ENCODE results near the gene DAPP1. TPM values are rescaled to one million over a fixed set of nuclear protein-coding genes. Genes with fewer than 3 reads are reported as not detected.

Gene DAPP1
- total and polyA plus RNA-seq, 2 experiments from 2014 or later: not detected

DNA sequence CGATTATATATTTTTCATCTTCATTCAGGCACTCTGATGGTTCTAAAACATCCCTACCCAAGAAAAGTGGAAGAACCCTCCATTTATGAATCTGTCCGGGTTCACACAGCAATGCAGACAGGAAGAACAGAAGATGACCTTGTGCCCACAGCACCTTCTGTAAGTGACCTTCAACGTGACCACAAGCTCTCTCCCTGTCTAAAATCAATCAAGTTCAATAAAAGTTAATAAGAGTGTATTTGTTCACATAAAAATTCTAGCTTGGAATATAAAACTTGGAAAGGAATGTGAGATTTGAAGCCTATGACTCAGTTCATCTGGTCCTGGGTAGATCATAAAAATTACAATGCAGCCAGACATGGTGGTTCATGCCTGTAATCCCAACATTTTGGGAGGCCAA is 36.6 kb downstream of the DAPP1 start:
- H3K4me3 ChIP-seq: no peak overlapping the region
- no peak for ATAC-seq
- H3K27ac ChIP-seq (ENCODE audit: low read depth): no peak overlapping the region

More for the DNA sequence above, 36.6 kb downstream of the DAPP1 start:
- no peak overlapping the region for H3K27ac Mint-ChIP-seq
- Histone ChIP-seq H2AFZ (no peak overlapping the region), H3F3A (replicated peaks; ENCODE audit: low read depth) (no peaks in the 10 kb centered on the region), H4K20me1 (replicated peaks; ENCODE audit: insufficient read depth) (no peaks in the 10 kb centered on the region), H3K4me1 (ENCODE audit: insufficient read depth) (peaks cover 8% of the 10 kb centered on the region), H3K27me3 (ENCODE audit: insufficient read depth) (no peaks in the 10 kb centered on the region), H3K4me2 (no peak overlapping the region), H3K9me2 (ENCODE audit: insufficient read depth) (no peaks in the 10 kb centered on the region), H3K36me3 (ENCODE audit: insufficient read depth) (no peaks in the 10 kb centered on the region), H3K79me2 (replicated peaks; ENCODE audit: insufficient read depth) (no peaks in the 10 kb centered on the region)
- no peak overlapping the region for H3K4me3 Mint-ChIP-seq
- H3K4me1 Mint-ChIP-seq: peaks cover 10% of the 10 kb centered on the region; the same call in 2 of the 3 replicates
- no peak for DNase-seq (ENCODE audit: low spot score)
- no peaks in the 10 kb centered on the region for H3K9me3 Mint-ChIP-seq
- H3K27me3 Mint-ChIP-seq (ENCODE audit: insufficient read depth, low read depth, poor library complexity): peaks cover 5% of the 10 kb centered on the region
- no peak for TF ChIP-seq EZH2 (IDR thresholded peaks at IDR 0.05; ENCODE audit: low read depth, unreplicated experiment)
- no peak for TF ChIP-seq NANOG (IDR thresholded peaks at IDR 0.05; ENCODE audit: borderline replicate concordance)
- no peak for TF ChIP-seq ZNF114 (CRISPR knock-in tag; IDR thresholded peaks at IDR 0.05)
- no peak for TF ChIP-seq JUNB (IDR thresholded peaks at IDR 0.05; ENCODE audit: unreplicated experiment)
- no peak for TF ChIP-seq ETS1 (IDR thresholded peaks at IDR 0.05)
- no peak for TF ChIP-seq ZNF331 (CRISPR knock-in tag; IDR thresholded peaks at IDR 0.05; ENCODE audit: low read depth)
- no peak for TF ChIP-seq REST (IDR thresholded peaks at IDR 0.05; ENCODE audit: unreplicated experiment)
- TF ChIP-seq POLR2AphosphoS5 (IDR thresholded peaks at IDR 0.05; ENCODE audit: low read depth): no peak
- no peak for TF ChIP-seq STAT1 (IDR thresholded peaks at IDR 0.05; ENCODE audit: unreplicated experiment)
- TF ChIP-seq EZH2phosphoT487 (IDR thresholded peaks at IDR 0.05; ENCODE audit: unreplicated experiment): no peak
- no peak for TF ChIP-seq CREB1 (CRISPR knock-in tag; IDR thresholded peaks at IDR 0.05; ENCODE audit: low read depth)
- TF ChIP-seq, protein P1, sequence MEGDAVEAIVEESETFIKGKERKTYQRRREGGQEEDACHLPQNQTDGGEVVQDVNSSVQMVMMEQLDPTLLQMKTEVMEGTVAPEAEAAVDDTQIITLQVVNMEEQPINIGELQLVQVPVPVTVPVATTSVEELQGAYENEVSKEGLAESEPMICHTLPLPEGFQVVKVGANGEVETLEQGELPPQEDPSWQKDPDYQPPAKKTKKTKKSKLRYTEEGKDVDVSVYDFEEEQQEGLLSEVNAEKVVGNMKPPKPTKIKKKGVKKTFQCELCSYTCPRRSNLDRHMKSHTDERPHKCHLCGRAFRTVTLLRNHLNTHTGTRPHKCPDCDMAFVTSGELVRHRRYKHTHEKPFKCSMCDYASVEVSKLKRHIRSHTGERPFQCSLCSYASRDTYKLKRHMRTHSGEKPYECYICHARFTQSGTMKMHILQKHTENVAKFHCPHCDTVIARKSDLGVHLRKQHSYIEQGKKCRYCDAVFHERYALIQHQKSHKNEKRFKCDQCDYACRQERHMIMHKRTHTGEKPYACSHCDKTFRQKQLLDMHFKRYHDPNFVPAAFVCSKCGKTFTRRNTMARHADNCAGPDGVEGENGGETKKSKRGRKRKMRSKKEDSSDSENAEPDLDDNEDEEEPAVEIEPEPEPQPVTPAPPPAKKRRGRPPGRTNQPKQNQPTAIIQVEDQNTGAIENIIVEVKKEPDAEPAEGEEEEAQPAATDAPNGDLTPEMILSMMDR (conservative IDR thresholded peaks at IDR 0.05; ENCODE audit: low read depth in 2 of 2): no peak
- TF ChIP-seq ZNF462 (CRISPR knock-in tag; IDR thresholded peaks at IDR 0.05): no peak
- H3K36me3 Mint-ChIP-seq (ENCODE audit: low read depth): no peaks in the 10 kb centered on the region

Measured in GM23338 (cell line).